ENCODE data around the gene DPP4. TPM values are rescaled to one million over a fixed set of nuclear protein-coding genes. Genes with fewer than 3 reads are reported as not detected.

Gene DPP4
- total RNA-seq, 2 experiments from 2014 or later = not detected

- TF ChIP-seq EZH2phosphoT487 (IDR thresholded peaks at IDR 0.05; ENCODE audit: borderline replicate concordance, low read depth, low read length) = no peak
- no peak for TF ChIP-seq CTCF (conservative IDR thresholded peaks at IDR 0.05; ENCODE audit: low read length)
- ChIA-PET CTCF (ENCODE audit: unreplicated experiment) (no interaction called here), POLR2A (no interaction called here)
Measured at GRCh38 chr2:162004031-162004430, 70.0 kb downstream of the DPP4 start.

GRCh38 chr2:162002623-162003235 lies 71.3 kb downstream of the DPP4 start:
- Histone ChIP-seq H3K4me2 (ENCODE audit: low read length) (no peak overlapping the region), H3K4me3 (ENCODE audit: low read depth, low read length, poor library complexity, severe bottlenecking) (no peak overlapping the region), H2AFZ (ENCODE audit: low read length) (no peak overlapping the region), H4K20me1 (ENCODE audit: insufficient read depth, low read length) (no peaks in the 10 kb centered on the region), H3K79me2 (ENCODE audit: insufficient read depth, low read depth, low read length) (no peaks in the 10 kb centered on the region), H3K27ac (ENCODE audit: low read depth, low read length, poor library complexity, severe bottlenecking) (no peak overlapping the region), H3K4me1 (ENCODE audit: insufficient read depth, low read length, poor library complexity, severe bottlenecking) (no peaks in the 10 kb centered on the region), H3K9me2 (ENCODE audit: insufficient read depth, low read length) (no peaks in the 10 kb centered on the region), H3K36me3 (ENCODE audit: insufficient read depth, low read length) (no peaks in the 10 kb centered on the region), H3K9me3 (ENCODE audit: low read length) (no peaks in the 10 kb centered on the region)
- CTCF ChIA-PET (ENCODE audit: unreplicated experiment) = no interaction called here
- no peak for DNase-seq (ENCODE audit: low spot score)
- POLR2A ChIA-PET = interaction anchor here (0.5 kb wide), 1 partner anchor 801 kb away, joined by 3 read pairs; no protein-coding TSS in a partner anchor
- intact Hi-C loops (cut with micrococcal nuclease; ENCODE audit: unreplicated experiment) = no loop called here
- BruUV-seq (replicated peaks) = no TSS peak
- no peak for TF ChIP-seq EZH2phosphoT487 (IDR thresholded peaks at IDR 0.05; ENCODE audit: borderline replicate concordance, low read depth, low read length)
- TF ChIP-seq CTCF (conservative IDR thresholded peaks at IDR 0.05; ENCODE audit: low read length) = no peak

More at GRCh38 chr2:162004031-162004430, 70.0 kb downstream of the DPP4 start:
- H2AFZ ChIP-seq (ENCODE audit: low read length) = no peak overlapping the region
- H4K20me1 ChIP-seq (ENCODE audit: insufficient read depth, low read length) = no peaks in the 10 kb centered on the region
- no TSS peak for BruUV-seq (replicated peaks)
- H3K4me2 ChIP-seq (ENCODE audit: low read length) = no peak overlapping the region
- H3K36me3 ChIP-seq (ENCODE audit: insufficient read depth, low read length) = no peaks in the 10 kb centered on the region
- H3K9me3 ChIP-seq (ENCODE audit: low read length) = no peaks in the 10 kb centered on the region
- no peaks in the 10 kb centered on the region for H3K79me2 ChIP-seq (ENCODE audit: insufficient read depth, low read depth, low read length)
- DNase-seq (ENCODE audit: low spot score) = no peak
- H3K27ac ChIP-seq (ENCODE audit: low read depth, low read length, poor library complexity, severe bottlenecking) = no peak overlapping the region
- H3K4me1 ChIP-seq (ENCODE audit: insufficient read depth, low read length, poor library complexity, severe bottlenecking) = no peaks in the 10 kb centered on the region
- no peak overlapping the region for H3K4me3 ChIP-seq (ENCODE audit: low read depth, low read length, poor library complexity, severe bottlenecking)
- intact Hi-C loops (cut with micrococcal nuclease; ENCODE audit: unreplicated experiment) = no loop called here
- H3K9me2 ChIP-seq (ENCODE audit: insufficient read depth, low read length) = no peaks in the 10 kb centered on the region

- no peaks in the 10 kb centered on the region for H3K79me2 ChIP-seq (ENCODE audit: insufficient read depth, low read depth, low read length)
- H3K27ac ChIP-seq (ENCODE audit: low read depth, low read length, poor library complexity, severe bottlenecking) = no peak overlapping the region
- no peaks in the 10 kb centered on the region for H4K20me1 ChIP-seq (ENCODE audit: insufficient read depth, low read length)
- DNase-seq (ENCODE audit: low spot score) = no peak
- H3K9me3 ChIP-seq (ENCODE audit: low read length) = no peaks in the 10 kb centered on the region
- no TSS peak for BruUV-seq (replicated peaks)
- TF ChIP-seq EZH2phosphoT487 (IDR thresholded peaks at IDR 0.05; ENCODE audit: borderline replicate concordance, low read depth, low read length) (no peak), CTCF (conservative IDR thresholded peaks at IDR 0.05; ENCODE audit: low read length) (0 out of 2 replicates have a peak, but pooled peaks have one; percentile 8)
- H3K36me3 ChIP-seq (ENCODE audit: insufficient read depth, low read length) = no peaks in the 10 kb centered on the region
- H3K4me2 ChIP-seq (ENCODE audit: low read length) = no peak overlapping the region
- no peak overlapping the region for H3K4me3 ChIP-seq (ENCODE audit: low read depth, low read length, poor library complexity, severe bottlenecking)
- no peak overlapping the region for H2AFZ ChIP-seq (ENCODE audit: low read length)
- H3K4me1 ChIP-seq (ENCODE audit: insufficient read depth, low read length, poor library complexity, severe bottlenecking) = no peaks in the 10 kb centered on the region
- ChIA-PET POLR2A (interaction anchor here (1.8 kb wide), 1 partner anchor 10 kb away, joined by 5 read pairs; no protein-coding TSS in a partner anchor), CTCF (ENCODE audit: unreplicated experiment) (no interaction called here)
- intact Hi-C loops (cut with micrococcal nuclease; ENCODE audit: unreplicated experiment) = no loop called here
- no peaks in the 10 kb centered on the region for H3K9me2 ChIP-seq (ENCODE audit: insufficient read depth, low read length)
Measured at GRCh38 chr2:162000431-162000830, 73.6 kb downstream of the DPP4 start.

All from OCI-LY7 (cell line).